Stimulated activated naive CD8-positive, alpha-beta T cell treated with anti-CD3 and anti-CD28 coated beads, Interleukin-15, Interleukin-2, amounts not matched to agents 100 U/mL and 50 U/mL, for 24 hours (primary cell): ENCODE results near the gene NDUFS2.
"Not testable (repeated sequence)": the region's sequence is repeated elsewhere in the genome, so short reads cannot be mapped to it uniquely, and the experiment has no call there.

Source experiments
- ATAC-seq: fragments of 150-1000 bp; cut with Tn5 transposase; one replicate; pipeline ENCODE4 v1.10.0; 2021
- DNase-seq: peaks from one replicate; pipeline ENCODE4 v3.0.0; 2021

The NDUFS2 gene

GRCh38 chr1:161220002-161220401 lies 17.8 kb downstream of the NDUFS2 start:
- DNase-seq: no peak
- no peak for ATAC-seq

- no peak for DNase-seq
- ATAC-seq: no peak
Observed at GRCh38 chr1:161222175-161223019, 20.2 kb downstream of the NDUFS2 start.

GRCh38 chr1:161223805-161224694 lies 21.9 kb downstream of the NDUFS2 start:
- ATAC-seq (no peak), DNase-seq (no peak)

DNA sequence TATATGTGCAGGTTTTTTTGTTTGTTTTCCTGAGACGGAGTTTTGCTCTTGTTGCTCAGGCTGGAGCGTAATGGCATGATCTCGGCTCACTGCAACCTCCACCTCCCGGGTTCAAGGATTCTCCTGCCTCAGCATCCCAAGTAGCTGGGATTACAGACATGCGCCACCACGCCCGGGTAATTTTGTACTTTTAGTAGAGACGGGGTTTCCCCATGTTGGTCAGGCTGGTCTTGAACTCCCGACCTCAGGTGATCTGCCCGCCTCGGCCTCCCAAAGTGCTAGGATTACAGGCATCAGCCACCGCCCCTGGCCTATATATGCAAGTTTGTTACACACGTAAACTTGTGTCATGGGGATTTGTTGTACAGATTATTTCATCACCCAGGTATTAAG lies 22.5 kb downstream of the NDUFS2 start:
- not testable (repeated sequence) for DNase-seq, ATAC-seq

GRCh38 chr1:161225178-161225533 lies 23.0 kb downstream of the NDUFS2 start:
- no peak for DNase-seq
- ATAC-seq: peak; percentile 0

DNA sequence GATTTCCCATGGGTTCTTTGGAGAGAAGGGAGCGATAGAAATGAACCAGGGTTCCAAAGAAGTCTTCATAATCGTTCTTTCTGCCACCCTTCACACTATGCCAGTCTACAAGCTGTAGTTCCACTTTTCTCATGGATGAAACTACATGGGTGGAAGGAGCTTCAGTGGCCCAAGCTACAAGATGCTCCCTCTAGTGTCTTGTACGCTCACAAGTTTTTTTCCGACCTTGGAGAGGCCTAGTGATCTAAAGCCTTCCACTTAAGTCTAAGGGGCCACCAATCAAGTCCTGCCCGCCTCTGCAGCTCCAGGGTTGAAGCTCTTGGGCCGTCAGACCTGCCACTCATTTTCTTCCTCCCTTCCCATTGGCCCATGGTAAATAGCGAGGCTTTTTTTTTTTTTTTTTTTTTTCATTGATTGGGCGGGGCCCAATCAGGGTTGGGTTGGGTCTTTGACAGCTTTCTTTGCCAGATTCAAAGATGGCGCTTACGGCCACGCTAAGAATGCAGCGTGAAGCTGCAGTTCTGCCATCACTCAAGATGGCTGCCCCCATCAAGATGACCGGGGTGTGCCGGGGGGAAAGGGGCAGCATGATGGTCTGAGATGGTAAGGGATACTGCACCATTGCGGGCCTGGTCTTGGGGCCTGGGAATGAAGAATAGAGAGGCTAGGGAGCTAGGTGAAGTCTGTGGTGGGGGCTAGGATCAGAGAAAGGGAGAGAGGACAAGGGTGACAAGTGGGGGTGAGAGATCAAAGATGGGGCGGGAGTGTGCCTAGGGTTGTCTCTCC lies 23.6 kb downstream of the NDUFS2 start, which contains the start of gene TOMM40L:
TSS of gene TOMM40L (plus strand) at position 527 of the 786 bp plus-strand sequence. CDS start 430 bp downstream, outside the sequence.
- ATAC-seq: peak; percentile 93
- DNase-seq: peak; percentile 85

DNA sequence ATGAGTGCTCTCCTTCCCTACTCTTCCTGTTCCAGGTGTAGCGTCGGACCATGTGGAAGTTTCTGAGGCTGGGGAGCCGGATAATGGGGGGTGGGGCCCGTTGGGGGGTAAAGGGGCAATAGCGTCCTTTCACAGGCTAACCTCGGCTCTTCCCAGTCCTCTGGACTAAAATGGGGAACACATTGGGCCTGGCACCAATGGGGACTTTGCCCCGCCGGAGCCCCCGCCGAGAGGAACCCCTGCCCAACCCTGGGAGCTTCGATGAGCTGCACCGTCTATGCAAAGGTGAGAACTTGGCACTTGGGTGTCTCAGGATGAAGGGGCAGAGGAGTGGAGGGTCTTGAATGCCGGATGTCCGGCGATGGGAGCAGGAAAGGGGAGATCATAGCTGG lies 24.1 kb downstream of the NDUFS2 start:
- DNase-seq (no peak), ATAC-seq (no peak)

GRCh38 chr1:161226759-161227158 lies 24.6 kb downstream of the NDUFS2 start:
- no peak for ATAC-seq

DNA sequence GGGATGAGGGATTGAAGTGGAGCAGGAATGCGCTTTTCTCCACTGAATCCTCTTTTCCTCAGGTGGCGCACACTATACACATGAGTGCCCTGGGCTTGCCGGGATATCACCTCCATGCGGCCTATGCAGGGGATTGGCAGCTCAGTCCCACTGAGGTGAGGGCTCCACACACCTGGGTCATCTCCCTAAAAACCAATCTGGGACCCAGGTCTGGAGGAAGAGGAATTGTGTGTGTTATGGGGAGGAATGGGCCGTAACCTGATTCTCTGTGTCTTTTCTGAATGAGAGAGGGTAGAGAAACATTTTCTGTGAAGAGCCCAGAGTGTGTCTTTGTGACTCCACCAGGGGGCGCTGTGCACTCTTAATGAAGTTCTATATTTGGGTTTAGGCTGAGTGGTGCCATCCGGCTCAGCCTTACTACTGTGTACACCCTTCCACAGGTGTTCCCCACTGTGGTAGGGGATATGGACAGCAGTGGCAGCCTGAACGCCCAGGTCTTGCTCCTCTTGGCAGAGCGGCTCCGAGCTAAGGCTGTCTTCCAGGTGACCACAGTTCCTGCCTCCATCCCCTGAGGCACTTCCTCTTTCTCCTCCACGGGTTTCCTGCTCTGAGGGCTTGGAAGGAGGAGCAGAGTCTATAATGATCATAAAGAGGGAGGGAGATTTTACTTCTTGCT lies 25.2 kb downstream of the NDUFS2 start:
- DNase-seq (peak; percentile 94), ATAC-seq (peak; percentile 58)

More at GRCh38 chr1:161226759-161227158, 24.6 kb downstream of the NDUFS2 start:
- DNase-seq: no peak

DNA sequence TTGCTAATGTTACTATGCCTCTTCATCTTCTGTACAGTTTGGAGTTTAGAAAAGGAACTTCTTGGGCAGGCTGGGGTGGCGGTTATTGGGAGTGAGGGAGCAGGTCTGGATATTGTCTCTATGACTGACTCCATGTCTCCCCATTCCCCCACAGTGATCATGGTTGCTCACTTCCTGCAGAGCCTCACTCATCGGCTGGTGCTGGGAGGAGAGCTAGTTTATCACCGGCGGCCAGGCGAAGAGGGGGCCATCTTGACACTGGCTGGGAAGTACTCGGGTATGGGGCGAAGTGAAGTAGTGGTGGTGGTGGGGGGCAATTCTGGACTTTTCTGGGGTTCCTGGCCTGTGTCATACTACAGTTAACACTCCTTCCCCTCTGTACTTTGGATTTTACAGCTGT lies 25.9 kb downstream of the NDUFS2 start:
- no peak for DNase-seq
- ATAC-seq: no peak

DNA sequence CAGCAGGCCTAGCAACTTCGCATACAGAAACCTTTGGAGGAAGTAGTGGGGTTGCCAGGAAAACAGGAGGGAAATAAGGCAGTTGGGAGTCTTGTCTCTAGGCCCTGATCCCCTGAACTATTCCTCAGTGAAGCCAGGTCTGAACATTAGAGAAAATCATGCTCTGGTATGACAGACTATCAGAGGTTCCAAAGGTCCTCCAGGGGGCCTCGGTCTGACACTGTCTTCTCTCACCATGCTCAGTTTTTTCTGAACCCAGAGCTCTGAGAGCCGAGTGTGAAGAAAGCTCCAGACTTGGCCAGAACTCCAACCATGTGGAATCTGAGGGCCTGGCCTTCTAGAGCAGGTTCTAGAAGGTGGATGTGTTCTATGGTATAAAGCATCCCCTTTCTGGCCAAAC lies 27.7 kb downstream of the NDUFS2 start:
- ATAC-seq (no peak), DNase-seq (no peak)

DNA sequence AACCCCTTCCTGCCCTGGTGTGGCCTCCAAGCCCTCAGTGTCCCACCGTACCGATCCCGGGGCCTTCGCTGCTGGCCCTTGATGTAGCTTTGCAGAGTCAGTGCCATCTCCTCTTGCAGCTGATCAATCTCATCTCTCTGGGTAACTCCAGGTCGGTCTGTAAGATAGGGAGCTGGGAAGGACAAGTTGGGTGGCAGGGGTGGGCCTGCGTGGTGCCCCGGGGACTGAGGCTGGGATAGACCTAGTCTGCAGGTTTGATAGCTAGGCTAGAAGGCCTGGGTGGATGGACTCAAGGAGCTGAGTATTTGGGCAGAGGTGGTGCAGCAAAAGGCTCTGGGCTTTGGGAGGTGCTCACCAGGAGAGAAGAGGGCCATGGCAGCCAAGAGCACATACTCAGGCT lies 28.6 kb downstream of the NDUFS2 start:
- ATAC-seq (no peak), DNase-seq (no peak)

DNA sequence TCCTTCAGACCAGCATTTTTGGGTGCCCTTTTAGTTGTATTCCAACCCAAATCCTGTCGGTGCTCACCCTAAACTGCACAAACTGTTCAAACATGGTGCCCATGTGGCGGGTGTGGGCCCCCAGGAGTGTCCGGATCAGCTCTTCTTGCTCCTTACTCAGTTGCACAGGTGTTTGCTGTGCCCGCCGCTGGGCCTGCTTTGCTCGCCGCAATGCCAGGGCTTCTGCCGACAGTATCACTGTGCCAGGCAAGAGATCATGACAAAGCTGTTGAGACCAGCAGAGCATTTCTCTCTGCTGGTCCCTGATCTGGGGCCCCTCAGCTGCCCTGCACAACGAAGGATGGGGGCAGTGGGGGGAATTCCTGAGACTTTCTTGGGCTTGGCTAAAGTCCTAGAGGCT lies 30.9 kb downstream of the NDUFS2 start:
- no peak for DNase-seq
- no peak for ATAC-seq

DNA sequence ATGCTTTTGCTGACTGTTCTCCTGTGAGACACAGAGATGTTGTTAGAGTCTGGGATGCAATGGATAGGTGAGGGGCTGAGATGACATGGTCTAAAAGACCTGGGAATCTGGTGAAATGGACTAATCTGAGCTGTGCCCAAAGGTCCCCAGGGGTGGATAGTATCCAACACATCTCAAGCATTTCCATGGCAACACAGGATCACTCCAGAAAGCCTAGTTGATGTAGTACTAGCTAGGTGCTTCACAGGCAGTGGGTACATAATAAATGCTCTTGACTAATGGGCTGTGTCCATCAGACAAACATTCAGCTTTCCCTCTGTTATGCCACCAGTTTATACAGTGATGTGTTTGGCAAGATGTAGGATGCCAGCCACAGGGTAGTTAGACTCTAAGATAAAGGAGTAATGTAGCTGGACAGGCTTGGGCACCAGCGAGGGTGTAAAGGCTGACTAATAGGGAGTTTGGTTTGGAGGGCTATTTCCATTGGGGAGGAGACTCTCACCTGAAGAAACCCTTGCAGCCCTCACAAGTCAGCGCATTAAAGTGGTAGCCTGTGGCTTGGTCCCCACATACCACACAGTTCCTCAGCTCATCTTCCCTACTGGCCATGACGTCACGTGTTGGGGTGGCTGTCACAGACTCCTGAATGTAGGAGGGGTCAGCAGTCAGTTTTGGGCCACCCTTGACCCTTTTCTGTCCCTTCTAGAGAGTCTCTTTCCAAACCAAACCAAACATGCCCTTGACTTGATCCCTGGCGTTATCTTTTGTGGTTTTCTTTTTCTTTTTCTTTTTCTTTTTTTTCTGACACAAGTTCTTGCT lies 34.0 kb downstream of the NDUFS2 start:
- ATAC-seq (no peak), DNase-seq (no peak)

- no peak for DNase-seq
Observed at GRCh38 chr1:161238039-161238473, 35.9 kb downstream of the NDUFS2 start, which contains the start of gene NR1I3. NR1I3 (minus strand) TSS chr1:161238203; CDS start chr1:161236565, 1,638 bp downstream.

DNA sequence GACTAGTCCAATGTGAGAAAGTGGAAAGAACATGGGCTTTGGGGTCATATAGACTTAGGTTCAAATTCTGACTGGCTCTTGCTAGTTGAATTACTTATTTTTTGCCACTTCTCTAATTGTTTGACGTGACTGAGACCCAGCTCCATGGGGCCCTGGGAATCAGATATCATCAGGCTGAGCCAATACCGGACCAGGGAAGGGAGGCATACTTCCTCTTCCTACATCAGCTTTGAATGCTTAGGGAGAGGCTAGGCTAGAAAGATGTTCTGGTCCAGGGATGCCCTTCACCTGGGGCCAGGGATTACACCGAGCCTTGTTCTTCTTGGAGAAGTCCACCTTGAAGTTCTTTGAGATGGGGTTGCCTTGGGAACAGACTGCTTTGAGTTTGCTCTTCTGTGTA lies 39.5 kb downstream of the NDUFS2 start:
- DNase-seq: no peak
- no peak for ATAC-seq

More at GRCh38 chr1:161238039-161238473, 35.9 kb downstream of the NDUFS2 start, which contains the start of gene NR1I3:
- no peak for ATAC-seq

DNA sequence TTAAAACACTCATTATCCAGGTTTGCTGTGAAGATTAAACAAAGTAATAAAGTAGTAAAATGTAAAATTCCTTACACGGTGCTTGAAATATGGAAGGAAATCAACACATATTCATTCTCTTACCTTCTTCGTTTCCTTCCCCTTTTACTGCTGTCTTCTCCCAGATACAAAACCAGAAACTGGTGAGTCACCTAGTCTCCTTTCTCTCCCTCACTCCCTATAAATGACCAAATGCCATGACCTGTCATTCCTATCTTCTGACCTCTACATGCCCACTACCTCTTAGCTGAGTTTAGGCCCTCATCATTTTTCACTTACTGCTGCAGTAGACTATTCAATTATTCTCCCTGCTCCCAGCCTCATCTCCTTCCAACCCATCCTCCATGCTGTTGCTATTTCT lies 40.1 kb downstream of the NDUFS2 start:
- no peak for DNase-seq
- ATAC-seq: no peak

GRCh38 chr1:161244888-161245287 lies 42.7 kb downstream of the NDUFS2 start:
- no peak for ATAC-seq

GRCh38 chr1:161250100-161250499 lies 47.9 kb downstream of the NDUFS2 start:
- not testable (repeated sequence) for ATAC-seq, DNase-seq

More at GRCh38 chr1:161244888-161245287, 42.7 kb downstream of the NDUFS2 start:
- DNase-seq: no peak

- DNase-seq: no peak
Observed at GRCh38 chr1:161250829-161251228, 48.7 kb downstream of the NDUFS2 start.

More at GRCh38 chr1:161250829-161251228, 48.7 kb downstream of the NDUFS2 start:
- no peak for ATAC-seq
